Esophagus (tissue), 2 donors: ENCODE results near the gene GRK4. TPM values are rescaled to one million over a fixed set of nuclear protein-coding genes. Genes with fewer than 3 reads are reported as not detected.
A peak's percentile ranks its signal among the peaks of the same experiment; 100 is the strongest.

Experiments used
- H3K27ac ChIP-seq, 2 donors: one replicate each; pipeline ENCODE4 v1.5.1; 2013; ENCODE audit warnings: low read depth in 2 of 2, mild to moderate bottlenecking in 2 of 2, inconsistent platforms in 1 of 2, low read length in 1 of 2, moderate library complexity in 1 of 2
- H3K27me3 ChIP-seq, 2 donors: one replicate each; pipeline ENCODE4 v1.6.1; 2013; ENCODE audit warnings: low read length in 2 of 2, control low read depth in 1 of 2, mild to moderate bottlenecking in 1 of 2; ENCODE audit not compliant: insufficient read depth in 2 of 2, control insufficient read depth in 1 of 2
- H3K36me3 ChIP-seq, 2 donors: one replicate each; pipeline ENCODE4 v1.6.1; 2013; ENCODE audit warnings: low read length in 1 of 2; ENCODE audit not compliant: control insufficient read depth in 2 of 2, insufficient read depth in 2 of 2
- H3K4me1 ChIP-seq, 2 donors: one replicate each; pipeline ENCODE4 v1.6.1; 2013; ENCODE audit warnings: low read length in 1 of 2; ENCODE audit not compliant: control insufficient read depth in 2 of 2, insufficient read depth in 2 of 2
- H3K4me3 ChIP-seq, 2 donors: one replicate each; pipeline ENCODE4 v1.5.1; 2013; ENCODE audit warnings: low read length in 2 of 2, mild to moderate bottlenecking in 2 of 2, low read depth in 1 of 2, moderate library complexity in 1 of 2
- H3K9me3 ChIP-seq, 2 donors: one replicate each; pipeline ENCODE4 v1.6.1; 2013; ENCODE audit warnings: mild to moderate bottlenecking in 2 of 2, low read depth in 1 of 2, low read length in 1 of 2, moderate library complexity in 1 of 2; ENCODE audit not compliant: control insufficient read depth in 2 of 2, insufficient read depth in 1 of 2
- WGBS, 2 donors: extraction: QIAGEN DNeasy Blood & Tissue Kit; methylation state at CpG; one replicate each; pipeline ENCODE4 v1.1.7; 2013; 5-methylcytosine and 5-hydroxymethylcytosine counted together
- polyA plus RNA-seq, 2 donors: library from polyadenylated mRNA; stranded (reverse); fragments of 200-250 nt; gene quantifications; one replicate each; pipeline ENCODE4 v1.2.3, GENCODE V29; 2013
- donor health status: healthy with polysubstance abuse.
- donor health status: Bipolar disorder and iron deficiency.

The GRK4 gene
- polyA plus RNA-seq, 2 donors = 1.2 to 1.7 TPM

GRCh38 chr4:3007724-3008123, 44.4 kb downstream of the GRK4 start:
- Histone ChIP-seq H3K4me3 (no peak overlapping the region), H3K27ac (no peak overlapping the region), H3K9me3 (no peaks in the 10 kb centered on the region), H3K36me3 (no peaks in the 10 kb centered on the region), H3K27me3 (no peaks in the 10 kb centered on the region), H3K4me1 (peaks cover 0 to 3% of the 10 kb centered on the region in 2 donors)
- 92 to 95% methylated on average over 2 of the region's 2 CpGs for WGBS, 2 donors

- Histone ChIP-seq H3K36me3 (no peaks in the 10 kb centered on the region), H3K27ac (no peak overlapping the region), H3K4me1 (peaks cover 0 to 3% of the 10 kb centered on the region in 2 donors), H3K9me3 (no peaks in the 10 kb centered on the region), H3K4me3 (no peak overlapping the region), H3K27me3 (no peaks in the 10 kb centered on the region)
- WGBS, 2 donors = 43 to 52% methylated on average over 7 of the region's 7 CpGs
Measured at GRCh38 chr4:3009422-3009821, 46.1 kb downstream of the GRK4 start.

DNA sequence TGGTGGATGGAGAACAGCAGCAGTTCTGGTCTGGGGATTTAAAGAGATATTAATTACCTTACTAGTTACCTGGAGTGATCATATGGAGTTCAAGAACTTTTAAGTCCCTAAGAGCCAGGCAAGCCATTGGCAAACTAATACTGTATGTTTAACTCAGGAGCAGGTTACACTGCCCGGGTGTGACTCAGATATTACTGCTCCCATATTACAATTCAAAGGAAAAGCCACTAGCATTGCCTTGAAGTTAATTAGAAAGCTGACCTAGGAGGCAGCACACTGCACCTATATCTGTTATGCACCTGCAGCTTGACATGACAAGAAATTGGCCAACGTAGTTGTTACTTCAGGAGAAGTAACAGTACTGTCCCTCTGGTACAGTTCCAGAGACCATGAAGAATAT, 47.2 kb downstream of the GRK4 start:
- Histone ChIP-seq H3K4me1 (peaks cover 0 to 3% of the 10 kb centered on the region in 2 donors), H3K36me3 (no peaks in the 10 kb centered on the region), H3K4me3 (no peak overlapping the region), H3K27me3 (no peaks in the 10 kb centered on the region), H3K27ac (peak overlapping the region; percentile 49 to 67), H3K9me3 (no peaks in the 10 kb centered on the region)
- 45 to 51% methylated on average over 2 of the region's 2 CpGs for WGBS, 2 donors

DNA sequence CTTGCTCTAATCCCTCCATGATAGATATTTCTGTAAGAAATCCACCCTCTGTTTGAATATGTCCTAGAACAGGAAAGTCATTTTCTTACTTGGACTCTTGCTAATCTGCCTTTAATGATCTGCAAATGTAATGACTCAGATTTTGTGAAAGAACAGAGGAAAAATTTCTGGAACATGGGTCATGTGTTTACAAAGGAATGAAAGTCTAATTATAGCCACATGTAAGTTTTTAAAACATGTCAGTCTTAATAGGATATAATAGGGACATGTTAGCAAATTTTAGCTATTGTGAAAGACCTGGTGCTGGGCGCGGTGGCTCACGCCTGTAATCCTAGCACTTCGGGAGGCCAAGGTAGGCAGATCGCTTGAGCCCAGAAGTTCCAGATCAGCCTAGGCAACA, 47.6 kb downstream of the GRK4 start:
- Histone ChIP-seq H3K27ac (peak overlapping the region in 1 of 2 donors; percentile 49), H3K9me3 (no peaks in the 10 kb centered on the region), H3K4me3 (no peak overlapping the region), H3K36me3 (no peaks in the 10 kb centered on the region), H3K4me1 (peaks cover 0 to 3% of the 10 kb centered on the region in 2 donors), H3K27me3 (no peaks in the 10 kb centered on the region)
- 38 to 63% methylated on average over 5 of the region's 5 CpGs for WGBS, 2 donors

- Histone ChIP-seq H3K27ac (no peak overlapping the region), H3K36me3 (no peaks in the 10 kb centered on the region), H3K4me3 (no peak overlapping the region), H3K27me3 (no peaks in the 10 kb centered on the region), H3K4me1 (peaks cover 0 to 3% of the 10 kb centered on the region in 2 donors), H3K9me3 (no peaks in the 10 kb centered on the region)
- WGBS, 2 donors = 91% methylated on average over 17 of the region's 17 CpGs
Measured at GRCh38 chr4:3011456-3012220, 48.3 kb downstream of the GRK4 start.

DNA sequence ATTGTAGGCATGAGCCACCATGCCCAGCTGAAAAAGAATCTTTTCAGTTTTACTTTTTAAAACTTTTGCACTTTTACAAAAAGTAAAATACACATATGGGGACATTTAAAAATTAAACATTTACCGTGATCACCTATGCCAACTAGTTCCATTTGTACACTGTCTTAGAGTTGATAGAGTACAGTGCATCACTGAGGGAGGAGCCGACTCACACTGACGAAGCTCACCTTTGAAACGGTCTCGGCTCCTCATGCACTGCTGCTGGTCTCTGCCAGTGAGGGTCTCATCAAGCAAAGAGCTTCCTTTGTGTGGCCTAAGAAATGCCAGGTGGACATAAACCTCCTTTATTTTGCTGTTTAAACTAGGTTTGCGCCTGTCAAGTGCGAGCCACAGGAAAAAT, 50.0 kb downstream of the GRK4 start:
- no peak overlapping the region for H3K4me3 ChIP-seq
- H3K27ac ChIP-seq = no peak overlapping the region
- 74 to 94% methylated on average over 7 of the region's 7 CpGs for WGBS, 2 donors
- H3K36me3 ChIP-seq = no peaks in the 10 kb centered on the region
- no peaks in the 10 kb centered on the region for H3K27me3 ChIP-seq
- peaks cover 0 to 3% of the 10 kb centered on the region in 2 donors for H3K4me1 ChIP-seq
- no peaks in the 10 kb centered on the region for H3K9me3 ChIP-seq

- no peaks in the 10 kb centered on the region for H3K36me3 ChIP-seq
- H3K27me3 ChIP-seq = no peaks in the 10 kb centered on the region
- peaks cover 0 to 3% of the 10 kb centered on the region in 2 donors for H3K4me1 ChIP-seq
- H3K4me3 ChIP-seq = no peak overlapping the region
- 57 to 82% methylated on average over 8 of the region's 8 CpGs for WGBS, 2 donors
- H3K9me3 ChIP-seq = no peaks in the 10 kb centered on the region
- H3K27ac ChIP-seq = no peak overlapping the region
Measured at GRCh38 chr4:3013839-3014350, 50.5 kb downstream of the GRK4 start.

- Histone ChIP-seq H3K4me3 (no peak overlapping the region), H3K27me3 (no peaks in the 10 kb centered on the region), H3K9me3 (no peaks in the 10 kb centered on the region), H3K36me3 (no peaks in the 10 kb centered on the region), H3K27ac (no peak overlapping the region), H3K4me1 (no peaks in the 10 kb centered on the region)
- WGBS, 2 donors = 83 to 87% methylated on average over 4 of the region's 4 CpGs
Measured at GRCh38 chr4:3016961-3017360, 53.6 kb downstream of the GRK4 start.

DNA sequence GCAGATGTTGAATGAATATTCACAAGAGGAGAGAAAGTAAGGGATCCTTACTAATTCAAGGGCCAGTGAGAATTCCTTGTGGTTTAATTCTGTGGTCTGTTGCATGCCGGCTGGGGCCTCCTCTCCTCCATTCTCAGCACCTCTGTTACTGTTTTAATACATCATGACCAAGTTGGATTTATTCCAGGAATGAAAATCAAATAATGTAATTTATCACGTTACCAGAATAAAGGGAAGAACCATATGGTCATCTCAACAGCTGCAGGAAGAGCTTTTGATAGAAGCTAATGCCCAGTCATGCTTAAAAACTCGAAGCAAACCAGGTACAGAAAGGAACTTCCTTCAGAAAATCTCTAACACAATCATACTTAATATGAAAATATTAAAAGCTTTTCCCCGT, 54.1 kb downstream of the GRK4 start:
- no peaks in the 10 kb centered on the region for H3K36me3 ChIP-seq
- no peaks in the 10 kb centered on the region for H3K4me1 ChIP-seq
- no peak overlapping the region for H3K27ac ChIP-seq
- 84 to 85% methylated on average over 4 of the region's 4 CpGs for WGBS, 2 donors
- H3K4me3 ChIP-seq = no peak overlapping the region
- no peaks in the 10 kb centered on the region for H3K27me3 ChIP-seq
- H3K9me3 ChIP-seq = no peaks in the 10 kb centered on the region
